ENCODE data around the gene CAMSAP1. TPM values are rescaled to one million over a fixed set of nuclear protein-coding genes. Genes with fewer than 3 reads are reported as not detected.
A peak's percentile ranks its signal among the peaks of the same experiment; 100 is the strongest.

Gene CAMSAP1
- total and polyA plus RNA-seq, 3 donors from 2014 or later = 44.1 to 102 (median 93.7) TPM

- Histone ChIP-seq H3K4me3 (no peak overlapping the region), H3K36me3 (ENCODE audit: low read depth, missing control alignments) (no peaks in the 10 kb centered on the region), H3K27me3 (no peaks in the 10 kb centered on the region), H3K4me1 (no peaks in the 10 kb centered on the region), H3K9me3 (no peaks in the 10 kb centered on the region), H3K27ac (no peak overlapping the region)
- WGBS, 2 donors = 44 to 69% methylated on average over 8 of the region's 8 CpGs
- peak; percentile 69 for DNase-seq
- TF ChIP-seq POLR2A (IDR thresholded peaks at IDR 0.05) (no peak), CTCF (IDR thresholded peaks at IDR 0.05) (peak; percentile 45 to 83 (median 72))
- intact Hi-C loops (cut with DNase I; ENCODE audit: low total_unique reads) = no loop called here
Measured at GRCh38 chr9:135864447-135865049, 42.8 kb downstream of the CAMSAP1 start.

GRCh38 chr9:135862809-135863208, 44.5 kb downstream of the CAMSAP1 start:
- no peaks in the 10 kb centered on the region for H3K36me3 ChIP-seq (ENCODE audit: low read depth, missing control alignments)
- TF ChIP-seq CTCF (IDR thresholded peaks at IDR 0.05) = no peak
- TF ChIP-seq POLR2A (IDR thresholded peaks at IDR 0.05) = no peak
- H3K27ac ChIP-seq = no peak overlapping the region
- no peak for DNase-seq
- 94 to 95% methylated on average over 8 of the region's 8 CpGs for WGBS, 2 donors
- no peak overlapping the region for H3K4me3 ChIP-seq
- no peaks in the 10 kb centered on the region for H3K9me3 ChIP-seq
- intact Hi-C loops (cut with DNase I; ENCODE audit: low total_unique reads) = no loop called here
- H3K4me1 ChIP-seq = no peaks in the 10 kb centered on the region
- H3K27me3 ChIP-seq = no peaks in the 10 kb centered on the region

GRCh38 chr9:135858491-135859185, 48.7 kb downstream of the CAMSAP1 start:
- Histone ChIP-seq H3K27me3 (no peaks in the 10 kb centered on the region), H3K9me3 (no peaks in the 10 kb centered on the region), H3K27ac (no peak overlapping the region), H3K4me1 (no peaks in the 10 kb centered on the region), H3K36me3 (ENCODE audit: low read depth, missing control alignments) (no peaks in the 10 kb centered on the region), H3K4me3 (no peak overlapping the region)
- WGBS, 2 donors = 86 to 93% methylated on average over 1 of the region's 1 CpG
- intact Hi-C loops (cut with DNase I; ENCODE audit: low total_unique reads) = no loop called here
- no peak for TF ChIP-seq CTCF (IDR thresholded peaks at IDR 0.05)
- no peak for TF ChIP-seq POLR2A (IDR thresholded peaks at IDR 0.05)
- no peak for DNase-seq

- Histone ChIP-seq H3K4me3 (no peak overlapping the region), H3K9me3 (no peaks in the 10 kb centered on the region), H3K36me3 (ENCODE audit: low read depth, missing control alignments) (no peaks in the 10 kb centered on the region), H3K27me3 (no peaks in the 10 kb centered on the region), H3K4me1 (no peaks in the 10 kb centered on the region), H3K27ac (no peak overlapping the region)
- WGBS, 2 donors = 92 to 97% methylated on average over 3 of the region's 3 CpGs
- DNase-seq = no peak
- intact Hi-C loops (cut with DNase I; ENCODE audit: low total_unique reads) = no loop called here
- no peak for TF ChIP-seq CTCF (IDR thresholded peaks at IDR 0.05)
- TF ChIP-seq POLR2A (IDR thresholded peaks at IDR 0.05) = no peak
Measured at GRCh38 chr9:135857843-135858242, 49.5 kb downstream of the CAMSAP1 start.

GRCh38 chr9:135857371-135857786, 50.0 kb downstream of the CAMSAP1 start:
- Histone ChIP-seq H3K36me3 (ENCODE audit: low read depth, missing control alignments) (no peaks in the 10 kb centered on the region), H3K9me3 (no peaks in the 10 kb centered on the region), H3K27me3 (no peaks in the 10 kb centered on the region), H3K4me3 (no peak overlapping the region), H3K27ac (no peak overlapping the region), H3K4me1 (no peaks in the 10 kb centered on the region)
- WGBS, 2 donors = 94 to 96% methylated on average over 2 of the region's 2 CpGs
- intact Hi-C loops (cut with DNase I; ENCODE audit: low total_unique reads) = no loop called here
- no peak for DNase-seq
- TF ChIP-seq POLR2A (IDR thresholded peaks at IDR 0.05) = no peak
- no peak for TF ChIP-seq CTCF (IDR thresholded peaks at IDR 0.05)
